ENCODE results near the gene GPR78.

GRCh38 chr4:8583655-8584025 is 3.4 kb downstream of the GPR78 start:
- no peak for TF ChIP-seq CTCF (IDR thresholded peaks at IDR 0.05; ENCODE audit: borderline replicate concordance, extremely low read depth, low read length, poor library complexity, severe bottlenecking)
- no peak for TF ChIP-seq EZH2 (IDR thresholded peaks at IDR 0.05; ENCODE audit: borderline replicate concordance, low read depth, low read length, severe bottlenecking)

All from DND-41 (cell line).